ENCODE results near the gene NAALADL1.

The NAALADL1 gene, protein sequence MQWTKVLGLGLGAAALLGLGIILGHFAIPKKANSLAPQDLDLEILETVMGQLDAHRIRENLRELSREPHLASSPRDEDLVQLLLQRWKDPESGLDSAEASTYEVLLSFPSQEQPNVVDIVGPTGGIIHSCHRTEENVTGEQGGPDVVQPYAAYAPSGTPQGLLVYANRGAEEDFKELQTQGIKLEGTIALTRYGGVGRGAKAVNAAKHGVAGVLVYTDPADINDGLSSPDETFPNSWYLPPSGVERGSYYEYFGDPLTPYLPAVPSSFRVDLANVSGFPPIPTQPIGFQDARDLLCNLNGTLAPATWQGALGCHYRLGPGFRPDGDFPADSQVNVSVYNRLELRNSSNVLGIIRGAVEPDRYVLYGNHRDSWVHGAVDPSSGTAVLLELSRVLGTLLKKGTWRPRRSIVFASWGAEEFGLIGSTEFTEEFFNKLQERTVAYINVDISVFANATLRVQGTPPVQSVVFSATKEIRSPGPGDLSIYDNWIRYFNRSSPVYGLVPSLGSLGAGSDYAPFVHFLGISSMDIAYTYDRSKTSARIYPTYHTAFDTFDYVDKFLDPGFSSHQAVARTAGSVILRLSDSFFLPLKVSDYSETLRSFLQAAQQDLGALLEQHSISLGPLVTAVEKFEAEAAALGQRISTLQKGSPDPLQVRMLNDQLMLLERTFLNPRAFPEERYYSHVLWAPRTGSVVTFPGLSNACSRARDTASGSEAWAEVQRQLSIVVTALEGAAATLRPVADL

DNA sequence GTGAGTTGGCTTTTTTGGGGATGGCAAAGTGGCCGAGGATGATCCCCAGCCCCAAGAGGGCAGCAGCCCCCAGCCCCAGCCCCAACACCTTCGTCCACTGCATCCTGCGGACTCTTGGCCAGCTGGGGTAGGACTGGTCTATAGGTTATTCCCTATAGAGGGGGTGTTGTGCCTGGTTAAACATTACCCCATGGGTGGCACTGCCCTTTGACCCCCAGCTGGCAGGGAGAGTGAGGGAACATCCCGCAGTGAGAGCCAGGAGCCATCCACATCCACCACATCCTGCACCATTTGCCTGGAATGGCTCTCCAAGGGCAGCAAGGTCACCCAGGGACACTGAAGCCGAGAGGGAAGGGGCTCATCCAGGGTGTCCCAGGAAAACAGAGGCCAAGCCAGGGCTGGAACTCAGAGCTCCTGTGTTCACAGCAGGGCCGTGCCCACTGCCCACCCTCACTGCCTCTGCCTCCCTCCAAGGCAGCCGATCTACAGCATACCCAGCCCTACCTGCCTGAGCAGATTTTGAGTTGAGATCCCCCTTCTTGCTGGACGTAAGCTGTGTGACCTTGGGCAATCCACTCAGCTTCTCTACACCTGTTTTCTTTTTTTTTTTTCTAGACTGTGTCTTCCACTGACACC is at the start of gene NAALADL1:
Gene NAALADL1 (minus strand): TSS at position 135 of the 636 bp plus-strand sequence. CDS start 32 bp downstream, at position 103.
- TF ChIP-seq, protein P1, sequence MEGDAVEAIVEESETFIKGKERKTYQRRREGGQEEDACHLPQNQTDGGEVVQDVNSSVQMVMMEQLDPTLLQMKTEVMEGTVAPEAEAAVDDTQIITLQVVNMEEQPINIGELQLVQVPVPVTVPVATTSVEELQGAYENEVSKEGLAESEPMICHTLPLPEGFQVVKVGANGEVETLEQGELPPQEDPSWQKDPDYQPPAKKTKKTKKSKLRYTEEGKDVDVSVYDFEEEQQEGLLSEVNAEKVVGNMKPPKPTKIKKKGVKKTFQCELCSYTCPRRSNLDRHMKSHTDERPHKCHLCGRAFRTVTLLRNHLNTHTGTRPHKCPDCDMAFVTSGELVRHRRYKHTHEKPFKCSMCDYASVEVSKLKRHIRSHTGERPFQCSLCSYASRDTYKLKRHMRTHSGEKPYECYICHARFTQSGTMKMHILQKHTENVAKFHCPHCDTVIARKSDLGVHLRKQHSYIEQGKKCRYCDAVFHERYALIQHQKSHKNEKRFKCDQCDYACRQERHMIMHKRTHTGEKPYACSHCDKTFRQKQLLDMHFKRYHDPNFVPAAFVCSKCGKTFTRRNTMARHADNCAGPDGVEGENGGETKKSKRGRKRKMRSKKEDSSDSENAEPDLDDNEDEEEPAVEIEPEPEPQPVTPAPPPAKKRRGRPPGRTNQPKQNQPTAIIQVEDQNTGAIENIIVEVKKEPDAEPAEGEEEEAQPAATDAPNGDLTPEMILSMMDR (conservative IDR thresholded peaks at IDR 0.05), result no peak
- no peak within 1 kb of the TSS for H3K27ac ChIP-seq

DNA sequence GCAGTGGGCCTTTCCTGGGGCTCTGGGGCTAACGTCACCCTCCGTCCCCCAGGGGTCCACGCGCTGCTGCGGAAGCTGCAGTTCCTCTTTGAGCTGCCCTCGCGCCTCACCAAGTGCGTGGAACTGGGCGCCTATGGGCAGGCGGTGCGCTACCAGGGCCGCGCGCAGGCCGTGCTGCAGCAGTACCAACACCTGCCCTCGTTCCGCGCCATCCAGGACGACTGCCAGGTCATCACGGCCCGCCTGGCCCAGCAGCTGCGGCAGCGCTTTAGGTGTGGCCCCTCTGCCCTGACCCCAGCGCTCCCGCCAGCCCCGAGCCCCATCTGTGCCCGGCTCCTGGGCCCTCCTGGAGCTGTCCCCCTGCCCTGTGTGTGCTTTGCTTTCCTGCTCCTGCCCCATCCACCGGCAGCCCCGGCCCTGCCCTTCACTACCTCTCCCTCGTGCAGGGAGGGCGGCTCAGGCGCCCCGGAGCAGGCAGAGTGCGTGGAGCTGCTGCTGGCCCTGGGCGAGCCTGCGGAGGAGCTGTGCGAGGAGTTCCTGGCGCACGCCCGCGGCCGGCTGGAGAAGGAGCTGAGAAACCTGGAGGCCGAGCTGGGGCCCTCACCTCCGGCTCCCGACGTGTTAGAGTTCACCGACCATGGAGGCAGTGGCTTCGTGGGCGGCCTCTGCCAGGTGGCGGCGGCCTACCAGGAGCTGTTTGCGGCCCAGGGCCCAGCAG is 49.6 kb upstream of the NAALADL1 start:
- TF ChIP-seq, protein P1 (conservative IDR thresholded peaks at IDR 0.05), result no peak
- peak overlapping the region; percentile 100 for H3K27ac ChIP-seq

DNA sequence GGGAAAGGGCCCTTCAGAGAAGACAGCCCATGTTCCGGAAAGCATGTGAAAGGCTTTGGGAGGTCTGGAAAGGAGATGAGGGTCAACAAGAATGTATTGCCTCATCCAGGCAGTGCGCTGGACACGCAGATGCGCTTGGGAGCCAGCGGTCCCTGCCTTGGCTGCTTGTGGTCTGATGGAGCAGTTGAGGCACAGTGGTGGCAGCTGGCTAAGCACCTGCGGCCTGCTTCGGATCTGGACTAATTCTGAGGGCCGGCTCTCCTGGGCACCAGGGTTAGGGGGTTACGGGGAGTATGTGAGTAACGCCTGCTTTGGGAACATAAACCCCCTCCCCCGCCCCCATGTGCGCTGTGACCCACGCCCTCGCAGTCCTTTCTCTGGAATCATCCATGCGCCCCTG is 48.7 kb upstream of the NAALADL1 start:
- peak overlapping the region; percentile 100 for H3K27ac ChIP-seq
- TF ChIP-seq, protein P1 (conservative IDR thresholded peaks at IDR 0.05), result no peak

DNA sequence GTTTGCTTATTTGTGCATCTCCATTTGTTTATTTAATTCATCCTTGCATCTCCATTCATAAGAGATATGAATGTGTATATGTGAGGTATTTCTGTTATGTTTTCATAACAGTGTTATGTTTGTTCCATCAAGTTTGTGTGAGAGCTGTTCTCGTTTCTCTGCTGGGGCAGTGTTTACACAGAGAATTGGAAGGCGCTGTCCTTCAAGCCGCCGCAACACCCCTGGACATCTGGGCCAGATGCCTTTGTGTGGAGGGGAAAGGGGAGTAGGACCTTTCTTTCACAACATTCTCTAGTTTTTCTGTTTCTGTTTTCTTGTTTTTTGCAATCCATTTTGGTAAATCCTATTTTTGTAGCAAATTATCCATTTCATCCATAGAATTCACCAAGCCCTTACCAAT is 46.3 kb upstream of the NAALADL1 start:
- peak overlapping the region; percentile 100 for H3K27ac ChIP-seq
- TF ChIP-seq, protein P1 (conservative IDR thresholded peaks at IDR 0.05), result no peak

DNA sequence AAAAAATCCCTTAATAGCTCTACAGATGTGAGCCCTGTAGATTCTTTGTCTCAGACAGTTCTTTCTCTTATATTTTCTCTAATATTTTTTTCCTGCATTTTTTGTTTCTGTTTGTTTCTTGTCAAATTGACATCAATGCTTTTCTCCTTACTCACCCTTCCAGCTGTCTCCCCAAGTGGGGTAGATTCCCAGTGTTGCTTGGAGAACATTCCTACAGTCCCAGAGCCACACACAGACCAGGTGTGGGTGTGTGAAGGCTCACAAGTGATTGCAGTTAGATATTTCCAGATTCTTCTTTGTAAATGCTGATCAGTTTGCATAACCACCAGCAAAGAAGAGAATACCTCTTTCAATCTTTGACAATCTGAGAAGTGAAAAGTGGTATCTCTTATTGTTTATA is 45.1 kb upstream of the NAALADL1 start:
- TF ChIP-seq, protein P1 (conservative IDR thresholded peaks at IDR 0.05), result no peak
- peak overlapping the region; percentile 100 for H3K27ac ChIP-seq

DNA sequence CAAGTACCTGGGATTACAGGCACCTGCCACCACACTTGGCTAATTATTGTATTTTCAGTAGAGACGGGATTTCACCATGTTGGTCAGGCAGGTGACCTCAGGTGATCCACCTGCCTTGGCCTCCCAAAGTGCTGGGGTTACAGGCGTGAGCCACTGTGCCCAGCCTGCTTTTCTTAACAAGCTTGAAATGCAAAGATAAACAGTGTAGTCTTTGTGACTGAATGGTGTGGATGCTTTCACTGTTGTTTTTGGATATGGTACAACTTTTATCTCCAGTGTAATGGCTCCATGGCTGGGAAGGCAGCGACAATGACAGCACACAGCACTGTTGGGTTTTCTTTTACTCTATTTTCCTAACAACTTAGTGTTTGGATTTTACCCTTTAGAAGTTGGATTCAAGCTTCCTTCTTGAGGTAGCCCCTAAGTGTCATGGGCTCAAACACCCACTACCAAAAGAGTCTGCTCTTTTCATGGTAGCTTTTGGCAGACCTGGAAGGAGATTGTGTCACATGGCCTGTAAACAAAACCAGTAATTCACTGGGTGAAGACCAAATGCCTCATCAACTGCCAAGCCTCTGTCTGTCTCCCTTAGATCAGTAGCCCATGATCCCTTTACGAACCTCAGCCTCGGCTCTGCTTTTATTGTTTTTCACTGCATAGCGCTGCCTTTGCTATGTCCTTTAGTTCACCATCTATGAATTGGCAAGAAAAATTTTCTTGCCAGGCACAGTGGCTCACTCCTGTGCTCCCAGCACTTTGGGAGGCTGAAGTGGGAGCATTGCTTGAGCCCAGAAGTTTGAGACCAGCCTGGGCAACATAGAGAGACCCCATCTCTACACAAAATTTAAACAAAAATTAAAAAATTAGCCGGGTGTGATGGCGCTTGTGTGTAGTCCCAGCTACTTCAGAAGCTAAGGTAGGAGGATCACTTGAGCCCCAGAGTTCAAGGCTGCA is 44.1 kb upstream of the NAALADL1 start:
- peak overlapping the region; percentile 100 for H3K27ac ChIP-seq
- TF ChIP-seq, protein P1 (conservative IDR thresholded peaks at IDR 0.05), result no peak
